Sigmoid colon (tissue), 7 donors: Measurements from ENCODE around the gene MYL6B. TPM values are rescaled to one million over a fixed set of nuclear protein-coding genes. Genes with fewer than 3 reads are reported as not detected.

Source experiments
- DNase-seq: peaks from one replicate; pipeline ENCODE4 v3.0.0-alpha.2; 2019
- H3K27ac ChIP-seq, 4 donors: fragments of 200-600 bp; sonication (generic); one replicate each; pipeline ENCODE4 v1.5.1; 2016 to 2019; ENCODE audit warnings: mild to moderate bottlenecking in 1 of 4
- H3K27me3 ChIP-seq, 3 donors: fragments of 200-600 bp; sonication (generic); one replicate each; pipeline ENCODE4 v1.5.1; 2019; ENCODE audit warnings: mild to moderate bottlenecking in 1 of 3
- H3K36me3 ChIP-seq, 4 donors: fragments of 200-600 bp; sonication (generic); one replicate each; pipeline ENCODE4 v1.5.1; 2016 to 2019
- H3K4me1 ChIP-seq, 4 donors: fragments of 200-600 bp; sonication (generic); one replicate each; pipeline ENCODE4 v1.5.1; 2017 to 2019
- H3K4me3 ChIP-seq, 4 donors: fragments of 200-600 bp; sonication (generic); one replicate each; pipeline ENCODE4 v1.5.1; 2017 to 2019; ENCODE audit warnings: mild to moderate bottlenecking in 2 of 4, moderate library complexity in 1 of 4
- H3K9me3 ChIP-seq, 4 donors: fragments of 200-600 bp in 3 of 4; sonication (generic) in 3 of 4; one replicate each; pipeline versions ENCODE4 v1.5.1 to v1.6.1; 2013 to 2019
- CTCF ChIP-seq, 4 experiments: fragments of 450-650 bp in 3 of 4; fragments of 200-600 bp in 1 of 4; IDR thresholded peaks; one replicate each; pipeline ENCODE4 v1.5.1; 2016 to 2019; ENCODE audit warnings: antibody characterized with exemption in 4 of 4, mild to moderate bottlenecking in 3 of 4, moderate library complexity in 2 of 4
- EP300 ChIP-seq, 4 donors: sonication (generic); formaldehyde crosslinking; IDR thresholded peaks; one replicate each; pipeline ENCODE4 v1.6.1; 2017; ENCODE audit warnings: antibody characterized with exemption in 4 of 4
- POLR2A ChIP-seq, 2 donors: fragments of 450-650 bp; IDR thresholded peaks; one replicate each; pipeline ENCODE4 v1.6.1; 2016; ENCODE audit warnings: antibody characterized with exemption in 2 of 2, mild to moderate bottlenecking in 2 of 2, moderate library complexity in 2 of 2
- POLR2AphosphoS5 ChIP-seq, 4 donors: sonication (generic); formaldehyde crosslinking; IDR thresholded peaks; one replicate each; pipeline ENCODE4 v1.6.1; 2017; ENCODE audit warnings: antibody characterized with exemption in 4 of 4
- WGBS, 2 donors: extraction: QIAGEN DNeasy Blood & Tissue Kit; methylation state at CpG; one replicate each; pipeline ENCODE4 v1.1.7; 2013; 5-methylcytosine and 5-hydroxymethylcytosine counted together
- intact Hi-C: fragments of 100-400 bp; cut with DNase I; formaldehyde crosslinking; loops from one replicate; pipeline ENCODE4 v1.15.1; 2023
- polyA plus RNA-seq, 3 donors: library from polyadenylated mRNA; stranded (reverse); fragments of 200-250 nt; gene quantifications; one replicate each; pipeline ENCODE4 v1.2.3, GENCODE V29; 2013
- total RNA-seq, 4 donors: library from RNA; depleted of rRNA; stranded (reverse); fragments of >200 nt; gene quantifications; one replicate each; pipeline ENCODE4 v1.1.0, GENCODE V29; 2016
- donor health status: healthy with polysubstance abuse.
- donor health status: Bipolar disorder and iron deficiency.
- donor health status: healthy.

Gene MYL6B
- total and polyA plus RNA-seq, 7 donors: 26.4 to 90.6 (median 51.4) TPM

- DNase-seq: no peak
- peaks cover 12 to 40% (median 22%) of the 10 kb centered on the region in 4 donors for H3K36me3 ChIP-seq
- 5 to 9% methylated on average over 10 of the region's 10 CpGs for WGBS, 2 donors
- TF ChIP-seq EP300 (IDR thresholded peaks at IDR 0.05): no peak
- TF ChIP-seq POLR2AphosphoS5 (IDR thresholded peaks at IDR 0.05): no peak
- TF ChIP-seq POLR2A (IDR thresholded peaks at IDR 0.05): no peak
- TF ChIP-seq CTCF (IDR thresholded peaks at IDR 0.05): no peak
- peak overlapping the region; percentile 84 to 98 (median 93) for H3K4me3 ChIP-seq
- H3K4me1 ChIP-seq: peaks cover 0 to 32% (median 24%) of the 10 kb centered on the region in 4 donors
- peak overlapping the region; percentile 91 to 95 (median 92) for H3K27ac ChIP-seq
- H3K9me3 ChIP-seq: no peaks in the 10 kb centered on the region
- intact Hi-C loops: loop anchor here (10.0 kb wide), 1 partner anchor 143 kb away; the partner anchor contains the start of gene RPS26
- H3K27me3 ChIP-seq: no peaks in the 10 kb centered on the region
Measured at GRCh38 chr12:56188131-56188777, 35.9 kb downstream of the MYL6B start.

GRCh38 chr12:56188778-56189098 is 36.4 kb downstream of the MYL6B start:
- 0 to 1% methylated on average over 17 of the region's 17 CpGs for WGBS, 2 donors
- Histone ChIP-seq H3K27me3 (no peaks in the 10 kb centered on the region), H3K9me3 (no peaks in the 10 kb centered on the region), H3K4me1 (peaks cover 0 to 32% (median 25%) of the 10 kb centered on the region in 4 donors), H3K36me3 (peaks cover 10 to 35% (median 18%) of the 10 kb centered on the region in 4 donors), H3K4me3 (peak overlapping the region; percentile 84 to 98 (median 93)), H3K27ac (peak overlapping the region; percentile 91 to 95 (median 92))
- DNase-seq: peak; percentile 72
- intact Hi-C loops: loop anchor here (1.0 to 10.0 kb wide), 5 partner anchors 30 to 144 kb away; partner anchors contain the start of genes ESYT1, MYL6, NABP2 and RPS26
- TF ChIP-seq POLR2A (IDR thresholded peaks at IDR 0.05): no peak
- no peak for TF ChIP-seq CTCF (IDR thresholded peaks at IDR 0.05)
- TF ChIP-seq EP300 (IDR thresholded peaks at IDR 0.05): no peak
- TF ChIP-seq POLR2AphosphoS5 (IDR thresholded peaks at IDR 0.05): no peak

- Histone ChIP-seq H3K4me3 (peak within 1 kb of the TSS; percentile 84 to 98 (median 93)), H3K4me1 (peaks cover 0 to 32% (median 25%) of the 10 kb centered on the region in 4 donors), H3K9me3 (no peaks in the 10 kb centered on the region), H3K36me3 (peaks cover 5 to 29% (median 12%) of the 10 kb centered on the region in 4 donors), H3K27ac (peak within 1 kb of the TSS; percentile 91 to 95 (median 92)), H3K27me3 (no peaks in the 10 kb centered on the region)
- WGBS, 2 donors: 1% methylated on average over 92 to 93 of the region's 93 CpGs
- TF ChIP-seq POLR2A (IDR thresholded peaks at IDR 0.05) (no peak), EP300 (IDR thresholded peaks at IDR 0.05) (no peak), CTCF (IDR thresholded peaks at IDR 0.05) (peak in 3 of 4 experiments; percentile 39 to 72 (median 63)), POLR2AphosphoS5 (IDR thresholded peaks at IDR 0.05) (peak; percentile 40 to 84 (median 64))
- intact Hi-C loops: loop anchor here (1.0 to 10.0 kb wide), 5 partner anchors 31 to 145 kb away; partner anchors contain the start of genes ESYT1, MYL6, NABP2 and RPS26
- DNase-seq: peak; percentile 95
Measured at GRCh38 chr12:56189099-56189917, 36.9 kb downstream of the MYL6B start, which contains the start of gene SMARCC2. TSS of gene SMARCC2 (minus strand) at chr12:56189483. CDS start at chr12:56189461, 22 bp downstream.

GRCh38 chr12:56189918-56190694 is 37.7 kb downstream of the MYL6B start:
- intact Hi-C loops: loop anchor here (1.0 to 10.0 kb wide), 7 partner anchors 32 to 277 kb away; partner anchors contain the start of genes ANKRD52, ESYT1, MYL6 and NABP2

More at GRCh38 chr12:56189918-56190694, 37.7 kb downstream of the MYL6B start:
- H3K36me3 ChIP-seq: peaks cover 0 to 21% (median 5%) of the 10 kb centered on the region in 4 donors
- WGBS, 2 donors: 0 to 1% methylated on average over 42 of the region's 42 CpGs
- H3K9me3 ChIP-seq: no peaks in the 10 kb centered on the region
- H3K27me3 ChIP-seq: no peaks in the 10 kb centered on the region
- DNase-seq: peak; percentile 89
- peak overlapping the region; percentile 91 to 95 (median 92) for H3K27ac ChIP-seq
- peaks cover 0 to 32% (median 25%) of the 10 kb centered on the region in 4 donors for H3K4me1 ChIP-seq
- peak overlapping the region; percentile 47 to 98 (median 93) for H3K4me3 ChIP-seq
- TF ChIP-seq EP300 (IDR thresholded peaks at IDR 0.05): no peak
- peak in 3 of 4 experiments; percentile 1 to 29 (median 11) for TF ChIP-seq CTCF (IDR thresholded peaks at IDR 0.05)
- no peak for TF ChIP-seq POLR2A (IDR thresholded peaks at IDR 0.05)
- TF ChIP-seq POLR2AphosphoS5 (IDR thresholded peaks at IDR 0.05): peak in 2 of 4 donors; percentile 6 to 20
